ENCODE measurements around the gene CNTNAP4.

DNA sequence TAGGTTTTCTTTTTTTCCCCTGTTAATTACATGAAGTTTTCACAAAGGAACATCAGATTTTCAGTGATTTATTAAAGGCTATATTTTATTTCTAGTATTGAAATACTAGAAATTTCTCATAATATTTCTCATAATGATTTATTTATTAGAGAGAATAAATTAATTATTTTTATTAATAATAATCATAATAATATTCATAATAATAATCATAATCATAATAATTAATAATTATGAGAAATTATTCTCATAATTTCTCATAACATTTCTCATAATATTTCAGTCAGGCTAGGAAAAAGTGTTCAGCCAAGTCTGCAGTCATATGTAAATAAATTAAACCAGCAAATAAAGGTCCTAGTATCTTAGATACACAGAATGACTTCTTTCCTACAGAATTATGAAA, 41.4 kb downstream of the CNTNAP4 start:
- no peak for TF ChIP-seq POLR2A (IDR thresholded peaks at IDR 0.05)
- TF ChIP-seq, protein P1, sequence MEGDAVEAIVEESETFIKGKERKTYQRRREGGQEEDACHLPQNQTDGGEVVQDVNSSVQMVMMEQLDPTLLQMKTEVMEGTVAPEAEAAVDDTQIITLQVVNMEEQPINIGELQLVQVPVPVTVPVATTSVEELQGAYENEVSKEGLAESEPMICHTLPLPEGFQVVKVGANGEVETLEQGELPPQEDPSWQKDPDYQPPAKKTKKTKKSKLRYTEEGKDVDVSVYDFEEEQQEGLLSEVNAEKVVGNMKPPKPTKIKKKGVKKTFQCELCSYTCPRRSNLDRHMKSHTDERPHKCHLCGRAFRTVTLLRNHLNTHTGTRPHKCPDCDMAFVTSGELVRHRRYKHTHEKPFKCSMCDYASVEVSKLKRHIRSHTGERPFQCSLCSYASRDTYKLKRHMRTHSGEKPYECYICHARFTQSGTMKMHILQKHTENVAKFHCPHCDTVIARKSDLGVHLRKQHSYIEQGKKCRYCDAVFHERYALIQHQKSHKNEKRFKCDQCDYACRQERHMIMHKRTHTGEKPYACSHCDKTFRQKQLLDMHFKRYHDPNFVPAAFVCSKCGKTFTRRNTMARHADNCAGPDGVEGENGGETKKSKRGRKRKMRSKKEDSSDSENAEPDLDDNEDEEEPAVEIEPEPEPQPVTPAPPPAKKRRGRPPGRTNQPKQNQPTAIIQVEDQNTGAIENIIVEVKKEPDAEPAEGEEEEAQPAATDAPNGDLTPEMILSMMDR (IDR thresholded peaks at IDR 0.05) = no peak

All from adrenal gland (tissue), 5 donors.